Heart right ventricle (tissue), 16 donors: ENCODE data around the gene UBE2O. TPM values are rescaled to one million over a fixed set of nuclear protein-coding genes. Genes with fewer than 3 reads are reported as not detected.

Experiments used
- ATAC-seq, 8 donors: fragments of 200-7000 bp; cut with Tn5 transposase; one replicate each; pipeline ENCODE4 v1.9.1; 2020; ENCODE audit warnings: mild to moderate bottlenecking in 8 of 8, moderate library complexity in 8 of 8, moderate number of reproducible peaks in 1 of 8
- DNase-seq, 2 donors: peaks; one replicate each; pipeline ENCODE4 v3.0.0-alpha.2; 2020
- H3K27ac ChIP-seq, 10 donors: fragments of 200-600 bp; sonication (generic) in 2 of 10; one replicate each; pipeline versions ENCODE4 v1.5.0 to v1.8.0; 2020 to 2022; ENCODE audit warnings: mild to moderate bottlenecking in 3 of 10
- H3K27me3 ChIP-seq, 7 donors: fragments of 200-600 bp; one replicate each; pipeline ENCODE4 v1.8.0; 2021 to 2022; ENCODE audit warnings: mild to moderate bottlenecking in 2 of 7
- H3K36me3 ChIP-seq, 9 donors: fragments of 200-600 bp; sonication (generic) in 1 of 9; one replicate each; pipeline versions ENCODE4 v1.5.0 to v1.8.0; 2020 to 2022; ENCODE audit warnings: mild to moderate bottlenecking in 2 of 9
- H3K4me1 ChIP-seq, 9 donors: fragments of 200-600 bp; sonication (generic) in 1 of 9; one replicate each; pipeline versions ENCODE4 v1.5.0 to v1.8.0; 2020 to 2022; ENCODE audit warnings: mild to moderate bottlenecking in 4 of 9
- H3K4me3 ChIP-seq, 10 donors: fragments of 200-600 bp; sonication (generic) in 2 of 10; one replicate each; pipeline versions ENCODE4 v1.5.0 to v1.8.0; 2020 to 2022; ENCODE audit warnings: mild to moderate bottlenecking in 7 of 10, moderate library complexity in 2 of 10
- H3K9me3 ChIP-seq, 11 donors: fragments of 200-600 bp in 10 of 11; sonication (generic) in 2 of 11; one replicate each; pipeline versions ENCODE4 v1.5.0 to v1.8.0; 2013 to 2022; ENCODE audit warnings: mild to moderate bottlenecking in 2 of 11, control low read depth in 1 of 11, moderate library complexity in 1 of 11
- WGBS, 2 donors: extraction: QIAGEN DNeasy Blood & Tissue Kit; methylation state at CpG; one replicate each; pipeline ENCODE4 v1.1.7; 2013; ENCODE audit warnings: inconsistent platforms in 1 of 2; 5-methylcytosine and 5-hydroxymethylcytosine counted together
- intact Hi-C, 10 donors: fragments of 100-400 bp; cut with DNase I; formaldehyde crosslinking; loops; one replicate each; pipeline versions ENCODE4 v1.11.1 to v1.14.2; 2022
- polyA plus RNA-seq, 2 donors: library from polyadenylated mRNA; stranded (reverse); fragments of 200-250 nt; gene quantifications; one replicate each; pipeline ENCODE4 v1.2.3, GENCODE V29; 2013
- total RNA-seq, 10 donors: library from RNA; stranded (reverse); fragmentation: NEBNext Ultra II Directional in 3 of 10; extraction: Animal tissue kit (Norgen Biotek cat#: 25700) in 3 of 10; gene quantifications; one replicate each; pipeline versions ENCODE4 v1.2.1 to v1.2.4, GENCODE V29; 2021 to 2023
- TF ChIP-seq, protein P1 (sequence below), 9 donors: fragments of 200-600 bp; sonication (generic) in 2 of 9; IDR thresholded peaks; one replicate each; pipeline versions ENCODE4 v1.5.0 to v1.8.0; 2021 to 2022; ENCODE audit warnings: antibody characterized with exemption in 9 of 9, mild to moderate bottlenecking in 5 of 9, moderate library complexity in 1 of 9
- donor health status: Arrhythmogenic right ventricular cardiomyopathy.
- donor health status: ischemic (EF 13 %, LVEDD 7.1; RV severe dilation, severe dysfunction).
- donor health status: healthy with polysubstance abuse.
- donor health status: DM: no; HTN: yes; CAD: no.
- donor health status: DM: no; HTN: no; CAD: no.
- donor health status: ischemic (EF 25% LVEDD 6.9; RV normal size, moderate dysfunction).
- donor health status: ischemic (EF 25% LVEDD 5.7; RV mildly dilated, moderate dysfunction).
- donor health status: healthy.
- donor health status: DM: yes; HTN: yes; CAD: no.
- donor health status: Ischemic cardiomyopathy.
- donor health status: ischemic (EF 35%, LVEDD 5.7; RV mildly dilated, moderate dysfunction).
- donor health status: nonischemic (EF 11% LVEDD 7.7; RV severe dilation, severe dysfunction).
- donor health status: DM: yes; HTN: yes; CAD: no.
- donor health status: PGD.
- donor health status: ischemic (EF 29% LVEDD 5.4; RV normal size, mild dysfunction).
- donor health status: nonischemic (EF 23%, LVEDD 6.1; RV moderate dilation, normal function).

Gene UBE2O
- total and polyA plus RNA-seq, 12 donors, result 9.1 to 39.0 (median 34.3) TPM

DNA sequence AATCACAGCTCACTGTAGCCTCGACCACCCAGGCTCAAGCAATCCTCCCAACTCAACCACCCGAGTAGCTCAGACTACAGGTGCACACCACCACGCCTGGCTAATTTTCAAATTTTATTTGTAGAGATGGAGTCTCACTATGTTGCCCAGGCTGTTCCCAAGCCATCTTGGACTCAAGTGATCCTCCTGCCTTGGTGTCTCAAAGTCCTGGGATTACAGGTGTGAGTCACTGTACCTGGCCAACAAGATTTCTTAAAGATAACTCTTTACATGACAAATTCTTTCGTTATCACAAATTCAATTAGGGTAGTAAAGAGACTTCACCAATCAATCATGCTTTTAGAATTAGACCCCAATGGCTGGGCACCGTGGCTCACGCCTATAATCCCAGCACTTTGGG is 111.7 kb downstream of the UBE2O start:
- Histone ChIP-seq H3K27ac (no peak overlapping the region), H3K36me3 (peaks cover 0 to 67% (median 17%) of the 10 kb centered on the region in 9 donors), H3K27me3 (no peaks in the 10 kb centered on the region), H3K4me1 (peaks cover 0 to 13% (median 6%) of the 10 kb centered on the region in 9 donors), H3K9me3 (no peaks in the 10 kb centered on the region), H3K4me3 (no peak overlapping the region)
- DNase-seq, result no peak
- intact Hi-C loops, result no loop called here
- no peak for ATAC-seq
- WGBS, 2 donors, result 97 to 99% methylated on average over 6 of the region's 6 CpGs
- TF ChIP-seq, protein P1, sequence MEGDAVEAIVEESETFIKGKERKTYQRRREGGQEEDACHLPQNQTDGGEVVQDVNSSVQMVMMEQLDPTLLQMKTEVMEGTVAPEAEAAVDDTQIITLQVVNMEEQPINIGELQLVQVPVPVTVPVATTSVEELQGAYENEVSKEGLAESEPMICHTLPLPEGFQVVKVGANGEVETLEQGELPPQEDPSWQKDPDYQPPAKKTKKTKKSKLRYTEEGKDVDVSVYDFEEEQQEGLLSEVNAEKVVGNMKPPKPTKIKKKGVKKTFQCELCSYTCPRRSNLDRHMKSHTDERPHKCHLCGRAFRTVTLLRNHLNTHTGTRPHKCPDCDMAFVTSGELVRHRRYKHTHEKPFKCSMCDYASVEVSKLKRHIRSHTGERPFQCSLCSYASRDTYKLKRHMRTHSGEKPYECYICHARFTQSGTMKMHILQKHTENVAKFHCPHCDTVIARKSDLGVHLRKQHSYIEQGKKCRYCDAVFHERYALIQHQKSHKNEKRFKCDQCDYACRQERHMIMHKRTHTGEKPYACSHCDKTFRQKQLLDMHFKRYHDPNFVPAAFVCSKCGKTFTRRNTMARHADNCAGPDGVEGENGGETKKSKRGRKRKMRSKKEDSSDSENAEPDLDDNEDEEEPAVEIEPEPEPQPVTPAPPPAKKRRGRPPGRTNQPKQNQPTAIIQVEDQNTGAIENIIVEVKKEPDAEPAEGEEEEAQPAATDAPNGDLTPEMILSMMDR (IDR thresholded peaks at IDR 0.05), result no peak

Other genes with a start within 250 kb of the UBE2O start
- gene RNF157, start 212.7 kb downstream of the UBE2O start, total RNA-seq, result 10 to 100 TPM in 2 of 10 donors, 1 to 10 TPM in 8; 1.3 to 18.8 (median 3.4) TPM
- gene RNF157, start 212.7 kb downstream of the UBE2O start, polyA plus RNA-seq, result 1 to 10 TPM; 2.2 to 6.9 TPM
- 10 to 100 TPM; 22.2 to 50.7 (median 27.6) TPM for gene UBALD2, start 187.8 kb downstream of the UBE2O start, total RNA-seq
- gene UBALD2, start 187.8 kb downstream of the UBE2O start, polyA plus RNA-seq, result 10 to 100 TPM; 13.3 to 20.6 TPM
- gene QRICH2, start 144.9 kb downstream of the UBE2O start, total RNA-seq, result 1 to 10 TPM in 9 of 10 donors, under 1 TPM in 1; 0.98 to 2.7 (median 1.6) TPM
- 1 to 10 TPM; 2.6 to 8.9 TPM for gene QRICH2, start 144.9 kb downstream of the UBE2O start, polyA plus RNA-seq
- 10 to 100 TPM; 27.6 to 43.7 (median 34.7) TPM for gene PRPSAP1, start 99.2 kb downstream of the UBE2O start, total RNA-seq
- gene PRPSAP1, start 99.2 kb downstream of the UBE2O start, polyA plus RNA-seq, result 10 to 100 TPM; 26.4 to 30.5 TPM
- gene SPHK1, start 68.5 kb downstream of the UBE2O start, total RNA-seq, result 10 to 100 TPM in 2 of 10 donors, 1 to 10 TPM in 8; 1.7 to 17.3 (median 3.2) TPM
- gene SPHK1, start 68.5 kb downstream of the UBE2O start, polyA plus RNA-seq, result 10 to 100 TPM in 1 of 2 donors, 1 to 10 TPM in 1; 3.5 to 20.8 TPM
- under 1 TPM in 1 of 10 donors, not detected in 9; 0.98 TPM for gene AANAT, start 14.5 kb upstream of the UBE2O start, total RNA-seq
- gene AANAT, start 14.5 kb upstream of the UBE2O start, polyA plus RNA-seq, result under 1 TPM in 1 of 2 donors, not detected in 1; 0.73 TPM
- gene RHBDF2, start 48.3 kb upstream of the UBE2O start, total RNA-seq, result 10 to 100 TPM in 4 of 10 donors, 1 to 10 TPM in 6; 6.5 to 33.1 (median 7.7) TPM
- gene RHBDF2, start 48.3 kb upstream of the UBE2O start, polyA plus RNA-seq, result 10 to 100 TPM; 13.5 to 27.0 TPM
- 10 to 100 TPM in 9 of 10 donors, 1 to 10 TPM in 1; 9.3 to 50.5 (median 17.9) TPM for gene CYGB, start 84.6 kb upstream of the UBE2O start, total RNA-seq
- 10 to 100 TPM; 36.0 to 57.7 TPM for gene CYGB, start 84.6 kb upstream of the UBE2O start, polyA plus RNA-seq
- 1 to 10 TPM; 1.5 to 5.4 (median 2.4) TPM for gene PRCD, start 86.9 kb upstream of the UBE2O start, total RNA-seq
- gene PRCD, start 86.9 kb upstream of the UBE2O start, polyA plus RNA-seq, result 10 to 100 TPM in 1 of 2 donors, 1 to 10 TPM in 1; 3.7 to 17.3 TPM
- 1 to 10 TPM; 3.7 to 8.4 (median 6.1) TPM for gene ST6GALNAC2, start 132.7 kb upstream of the UBE2O start, total RNA-seq
- 1 to 10 TPM; 1.5 to 4.5 TPM for gene ST6GALNAC2, start 132.7 kb upstream of the UBE2O start, polyA plus RNA-seq
- 1 to 10 TPM; 1.9 to 6.4 (median 3.3) TPM for gene ST6GALNAC1, start 190.6 kb upstream of the UBE2O start, total RNA-seq
- 1 to 10 TPM; 3.4 to 7.3 TPM for gene ST6GALNAC1, start 190.6 kb upstream of the UBE2O start, polyA plus RNA-seq